Endothelial cell (in vitro differentiated cells): ENCODE results near the gene PRMT1. TPM values are rescaled to one million over a fixed set of nuclear protein-coding genes. Genes with fewer than 3 reads are reported as not detected.

Experiments used
- DNase-seq: peaks from one replicate; pipeline ENCODE4 v3.0.0; 2021; ENCODE audit warnings: low spot score
- H3K27ac Mint-ChIP-seq: one replicate; pipeline ENCODE4 v1.8.0; 2021; ENCODE audit warnings: mixed read lengths, inconsistent platforms; ENCODE audit not compliant: unreplicated experiment
- H3K27me3 Mint-ChIP-seq: one replicate; pipeline ENCODE4 v1.8.0; 2021; ENCODE audit warnings: mild to moderate bottlenecking, moderate library complexity, mixed read lengths, inconsistent platforms; ENCODE audit not compliant: unreplicated experiment
- H3K36me3 Mint-ChIP-seq: one replicate; pipeline ENCODE4 v1.8.0; 2021; ENCODE audit warnings: mild to moderate bottlenecking, low read depth, mixed read lengths, inconsistent platforms; ENCODE audit not compliant: unreplicated experiment
- H3K4me1 Mint-ChIP-seq: one replicate; pipeline ENCODE4 v1.8.0; 2021; ENCODE audit warnings: mild to moderate bottlenecking, mixed read lengths, inconsistent platforms; ENCODE audit not compliant: unreplicated experiment
- H3K4me3 Mint-ChIP-seq: one replicate; pipeline ENCODE4 v1.8.0; 2021; ENCODE audit warnings: mild to moderate bottlenecking, mixed read lengths, inconsistent platforms; ENCODE audit not compliant: unreplicated experiment
- H3K9me3 Mint-ChIP-seq: one replicate; pipeline ENCODE4 v1.8.0; 2021; ENCODE audit warnings: mixed read lengths, inconsistent platforms; ENCODE audit not compliant: unreplicated experiment
- CTCF ChIP-seq: fragments of 200-600 bp; sonication (generic); IDR thresholded peaks from one replicate; pipeline ENCODE4 v1.5.0; 2021; ENCODE audit warnings: antibody characterized with exemption; ENCODE audit not compliant: unreplicated experiment
- long read RNA-seq: library from polyadenylated mRNA; unstranded; transcript quantifications from one replicate; pipeline ENCODE4 v2.0.0, GENCODE V29; 2020; ENCODE audit not compliant: unreplicated experiment
- total RNA-seq: library from RNA; stranded (reverse); fragmentation: NEBNext Ultra II Directional; extraction: Animal tissue kit (Norgen Biotek cat#: 25700); gene quantifications from one replicate; pipeline ENCODE4 v1.2.1, GENCODE V29; 2021; ENCODE audit not compliant: unreplicated experiment

PRMT1 gene
- total RNA-seq = 175 TPM
- long read RNA-seq, transcript PRMT1-202 (11 exons, 1,327 nt) = minor isoform, 13 of 138 reads
- long read RNA-seq, transcript PRMT1-201 (10 exons, 1,393 nt) = major isoform, 106 of 138 reads
- long read RNA-seq, partial matches to known transcripts = 6 of 138 reads
- long read RNA-seq, other reads (novel, unspliced or antisense) = 12 of 138 reads

GRCh38 chr19:49677231-49677900 lies at the start of gene PRMT1:
Gene PRMT1, plus strand, starts transcription at chr19:49677271. Its CDS starts 10 bp downstream, at chr19:49677281.
- H3K4me1 Mint-ChIP-seq = peaks cover 25% of the 10 kb centered on the region
- TF ChIP-seq CTCF = no peak
- H3K27ac Mint-ChIP-seq = peak within 1 kb of the TSS; percentile 99
- peaks cover 15% of the 10 kb centered on the region for H3K36me3 Mint-ChIP-seq
- peaks cover 4% of the 10 kb centered on the region for H3K27me3 Mint-ChIP-seq
- DNase-seq = peak; percentile 65
- H3K9me3 Mint-ChIP-seq = no peaks in the 10 kb centered on the region
- H3K4me3 Mint-ChIP-seq = peak within 1 kb of the TSS; percentile 98

- peaks cover 3% of the 10 kb centered on the region for H3K4me1 Mint-ChIP-seq
- H3K9me3 Mint-ChIP-seq = no peaks in the 10 kb centered on the region
- no peak for DNase-seq
- H3K27me3 Mint-ChIP-seq = peaks cover 4% of the 10 kb centered on the region
- peaks cover 24% of the 10 kb centered on the region for H3K36me3 Mint-ChIP-seq
- no peak for TF ChIP-seq CTCF
- H3K27ac Mint-ChIP-seq = no peak overlapping the region
- H3K4me3 Mint-ChIP-seq = no peak overlapping the region
Observed at GRCh38 chr19:49629659-49630058, 47.4 kb upstream of the PRMT1 start.

- no peak for TF ChIP-seq CTCF
- Mint-ChIP-seq H3K27ac (no peak overlapping the region), H3K9me3 (no peaks in the 10 kb centered on the region), H3K27me3 (peaks cover 15% of the 10 kb centered on the region), H3K4me3 (no peak overlapping the region), H3K4me1 (peaks cover 17% of the 10 kb centered on the region), H3K36me3 (peaks cover 19% of the 10 kb centered on the region)
- DNase-seq = no peak
Observed at GRCh38 chr19:49631014-49631588, 46.0 kb upstream of the PRMT1 start.

GRCh38 chr19:49631610-49632192 lies 45.4 kb upstream of the PRMT1 start:
- Mint-ChIP-seq H3K27me3 (peaks cover 18% of the 10 kb centered on the region), H3K4me3 (peak overlapping the region; percentile 51), H3K4me1 (peaks cover 20% of the 10 kb centered on the region), H3K36me3 (peaks cover 19% of the 10 kb centered on the region), H3K9me3 (no peaks in the 10 kb centered on the region), H3K27ac (no peak overlapping the region)
- no peak for DNase-seq
- no peak for TF ChIP-seq CTCF
